GM21390 (cell line): ENCODE results near the gene NR2F1.

Experiments used
- ATAC-seq: cut with Tn5 transposase; IDR thresholded peaks from one replicate; pipeline ENCODE4 v1.9.1; 2021; ENCODE audit not compliant: unreplicated experiment

NR2F1 gene

GRCh38 chr5:93635991-93636390, 53.0 kb downstream of the NR2F1 start:
- no peak for ATAC-seq

GRCh38 chr5:93636837-93637236, 53.8 kb downstream of the NR2F1 start:
- ATAC-seq = no peak

GRCh38 chr5:93637697-93638096, 54.7 kb downstream of the NR2F1 start:
- no peak for ATAC-seq

DNA sequence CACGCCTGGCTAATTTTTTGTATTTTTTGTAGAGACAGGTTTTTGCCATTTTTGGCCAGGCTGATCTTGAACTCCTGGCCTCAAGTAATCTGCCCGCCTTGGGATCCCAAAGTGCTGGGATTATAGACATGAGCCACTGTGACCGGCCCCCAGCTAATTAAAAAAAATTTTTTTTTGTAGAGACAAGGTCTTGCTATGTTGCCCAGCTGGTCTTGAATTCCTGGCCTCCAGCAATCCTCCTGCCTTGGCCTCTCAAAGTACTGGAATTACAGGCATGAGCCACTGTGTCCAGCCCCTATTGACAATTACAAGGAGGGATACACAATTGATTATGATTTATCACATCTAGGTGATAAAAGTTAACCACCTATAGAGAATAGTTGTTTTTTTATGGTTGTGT, 59.5 kb downstream of the NR2F1 start:
- no peak for ATAC-seq
